ENCODE data around the gene PDE1A.

The PDE1A gene

DNA sequence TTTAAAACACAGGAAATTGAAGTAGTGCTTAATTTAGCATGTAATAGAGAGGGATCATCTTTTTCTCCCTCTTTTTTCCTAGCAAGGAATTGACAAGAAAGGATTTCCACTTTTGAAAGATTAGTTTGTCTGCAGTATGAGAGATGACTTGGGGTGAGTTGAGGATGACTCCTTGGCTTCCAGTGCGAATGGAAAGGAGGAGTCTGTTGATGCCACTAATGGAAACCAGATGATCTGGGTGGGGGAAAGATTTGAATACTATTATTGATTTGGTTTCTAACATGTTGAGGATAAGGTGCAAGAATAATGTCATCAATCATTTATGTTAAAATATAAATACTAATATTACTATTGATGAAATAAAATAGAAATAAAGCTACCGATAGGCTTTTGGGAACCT, 235.8 kb downstream of the PDE1A start:
- no peak for DNase-seq

- no peak for DNase-seq
Measured at GRCh38 chr2:182187130-182187529, 239.7 kb downstream of the PDE1A start.

DNA sequence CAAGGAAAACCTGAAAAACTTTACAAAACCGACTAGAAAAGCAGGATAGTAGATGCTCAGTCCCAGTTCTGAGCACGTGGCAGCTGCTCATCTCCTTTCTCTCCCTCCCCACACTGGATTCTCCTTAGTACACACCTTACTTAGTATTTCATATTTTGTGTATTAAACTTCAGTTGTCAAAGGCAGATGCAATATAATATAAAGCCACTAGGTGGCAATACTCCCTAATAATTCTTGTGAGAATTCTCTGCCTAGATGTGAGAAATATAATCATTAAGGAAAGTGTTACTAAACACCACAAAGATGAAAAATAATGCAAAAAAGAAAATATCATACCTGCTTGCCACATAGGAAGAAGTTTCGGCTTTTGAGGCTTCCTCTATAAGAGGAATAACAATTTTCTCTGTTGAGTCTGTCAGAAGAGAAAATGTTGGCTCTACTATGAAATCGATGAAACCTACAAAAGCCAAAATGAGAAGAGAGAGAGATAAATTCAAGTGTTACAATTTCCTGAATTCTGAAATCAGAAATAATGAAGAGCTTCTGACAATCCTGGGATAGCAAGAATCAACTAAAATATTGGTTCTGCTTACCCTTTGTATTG, 240.6 kb downstream of the PDE1A start:
- DNase-seq, result peak; percentile 17 to 71 (median 64)

DNA sequence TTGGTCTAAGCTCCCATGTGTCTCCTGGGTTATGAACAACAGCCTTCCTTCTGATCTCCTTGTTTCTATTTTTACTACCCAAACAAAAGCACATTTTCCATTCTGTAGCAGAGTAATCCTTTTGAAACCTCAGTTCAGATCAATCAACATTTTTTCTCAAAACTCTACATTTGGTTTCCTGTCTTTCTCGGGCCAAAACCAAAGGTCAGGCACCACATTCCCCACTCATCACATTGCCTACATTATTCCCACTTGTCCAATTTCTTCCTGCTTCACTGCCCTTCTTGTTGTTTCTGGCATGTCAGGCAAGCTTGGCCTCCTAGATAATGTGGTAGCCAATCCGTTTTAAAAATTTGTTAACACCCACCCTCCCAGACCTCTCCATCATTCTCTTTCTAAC, 244.4 kb downstream of the PDE1A start:
- no peak for DNase-seq

DNA sequence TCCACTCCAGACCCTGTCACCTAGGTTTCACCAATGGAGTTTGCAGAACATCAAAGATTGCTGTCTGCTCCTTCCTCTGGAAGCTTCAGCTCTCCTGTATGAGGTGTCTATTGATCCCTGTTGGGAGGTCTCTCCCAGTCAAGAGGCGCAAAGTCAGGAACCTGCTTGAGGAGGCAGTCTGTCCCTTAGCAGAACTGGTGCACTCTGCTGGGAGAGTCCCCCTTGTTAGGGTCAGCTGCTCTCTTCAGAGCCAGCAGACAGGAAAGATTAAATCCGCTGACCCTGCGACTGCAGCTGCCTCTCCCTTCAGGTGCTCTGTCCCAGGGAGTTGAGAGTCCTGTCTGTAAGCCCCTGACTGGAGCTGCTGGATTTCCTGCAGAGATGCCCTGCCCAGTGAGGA, 245.5 kb downstream of the PDE1A start:
- DNase-seq, result no peak

DNA sequence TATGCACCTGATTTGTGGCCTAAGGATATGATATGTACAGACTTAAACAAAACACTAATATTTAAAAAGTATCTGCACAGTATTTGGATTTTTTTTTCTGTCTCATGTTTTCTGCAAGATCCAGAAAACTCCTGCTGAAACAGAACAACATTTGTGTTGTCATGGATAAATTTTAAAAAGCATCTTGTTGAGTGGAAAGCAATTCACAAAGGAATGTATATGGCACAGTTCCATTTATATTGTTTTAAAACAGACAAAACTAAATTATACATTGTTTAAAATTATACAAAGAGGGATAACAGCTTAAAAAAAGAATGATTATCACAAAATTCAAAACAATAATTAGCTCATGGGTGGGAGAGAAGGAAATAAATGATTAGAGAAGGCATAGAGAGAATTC, 247.7 kb downstream of the PDE1A start:
- no peak for DNase-seq

DNA sequence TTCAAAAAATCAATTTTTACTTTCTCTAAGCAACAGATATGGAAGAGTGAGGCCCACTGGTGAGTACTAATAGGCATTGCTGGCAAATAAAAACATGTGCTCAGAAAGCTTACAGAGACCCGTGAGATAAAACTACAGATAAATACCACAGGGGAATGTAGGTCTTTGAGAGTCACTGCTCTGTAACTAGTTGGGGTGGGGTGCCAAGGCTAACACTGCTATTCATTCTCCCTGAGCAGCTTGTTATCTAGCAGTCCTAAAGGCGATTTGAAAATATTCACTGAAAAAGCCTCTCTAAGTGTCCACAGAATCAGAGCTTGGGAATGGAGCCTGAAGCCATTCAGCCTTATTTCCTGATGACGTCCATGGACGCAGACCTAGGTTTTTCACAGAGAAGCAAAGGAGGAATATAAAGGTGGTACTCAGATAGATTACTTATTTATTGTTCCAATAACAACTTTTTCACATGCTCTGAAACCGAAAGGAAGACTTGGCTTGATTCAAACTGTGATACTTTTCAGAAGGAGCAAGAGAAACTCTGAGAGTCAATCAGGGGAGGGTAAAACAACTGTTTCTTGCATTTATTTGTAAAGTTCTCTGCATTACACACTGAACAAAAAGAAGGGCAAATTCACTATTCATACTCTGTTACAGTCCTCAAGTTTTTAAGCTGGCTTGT, 252.8 kb downstream of the PDE1A start:
- no peak for DNase-seq

DNA sequence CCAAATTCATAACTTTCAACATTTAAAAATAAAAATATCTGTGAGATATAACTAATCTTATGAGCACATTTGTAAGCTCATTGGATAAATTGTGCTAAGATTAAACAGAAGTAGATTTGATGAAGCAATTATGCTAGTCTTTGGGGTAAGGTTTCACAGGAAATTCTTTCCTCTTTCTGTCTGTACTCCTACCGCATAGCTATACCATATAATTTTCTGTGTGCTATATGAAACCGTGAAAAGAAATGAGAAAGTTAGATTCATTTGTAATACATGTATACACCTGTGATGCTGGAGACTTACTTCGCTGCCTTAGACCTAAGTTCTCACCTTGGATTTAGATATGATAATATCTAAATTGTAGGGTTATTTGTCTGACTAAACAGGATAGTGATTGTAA, 256.5 kb downstream of the PDE1A start:
- DNase-seq, result no peak

DNA sequence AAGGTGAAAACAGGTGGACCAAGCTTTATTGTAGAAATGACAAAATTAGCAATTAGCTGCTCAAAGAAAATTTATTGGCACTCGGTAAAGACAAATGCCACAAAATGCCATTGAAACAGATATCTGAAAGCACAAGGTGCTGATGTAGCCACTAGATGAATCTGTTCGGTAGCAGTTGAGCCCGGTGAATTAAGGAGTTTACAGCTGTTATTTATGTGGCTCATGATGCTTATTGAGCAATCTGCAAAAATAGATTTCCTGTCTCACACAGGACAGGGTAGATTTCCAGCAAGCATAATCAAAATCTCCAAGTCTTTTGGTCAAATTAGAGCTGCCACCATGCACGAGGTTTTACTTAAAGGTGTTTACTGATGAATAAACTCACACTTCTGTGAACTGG, 259.0 kb downstream of the PDE1A start:
- no peak for DNase-seq

DNA sequence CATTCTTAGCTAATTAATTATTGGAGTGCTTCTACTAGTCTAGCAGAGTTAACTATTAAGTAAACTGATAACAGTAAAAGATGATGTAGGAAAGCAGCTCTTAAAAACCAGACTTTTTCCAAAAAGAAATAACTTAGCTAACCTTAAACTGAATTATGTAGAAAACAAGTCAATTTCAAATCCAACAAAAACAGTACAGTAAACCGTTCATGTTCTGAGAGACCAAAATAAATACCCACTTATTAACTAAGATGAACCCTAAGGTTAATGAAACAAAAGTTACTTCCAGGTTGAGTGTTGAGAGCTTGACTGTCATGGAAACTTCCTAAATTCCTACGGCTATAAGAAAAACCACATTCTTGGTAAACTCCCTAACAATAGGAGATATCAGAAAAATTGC, 260.0 kb downstream of the PDE1A start:
- no peak for DNase-seq

DNA sequence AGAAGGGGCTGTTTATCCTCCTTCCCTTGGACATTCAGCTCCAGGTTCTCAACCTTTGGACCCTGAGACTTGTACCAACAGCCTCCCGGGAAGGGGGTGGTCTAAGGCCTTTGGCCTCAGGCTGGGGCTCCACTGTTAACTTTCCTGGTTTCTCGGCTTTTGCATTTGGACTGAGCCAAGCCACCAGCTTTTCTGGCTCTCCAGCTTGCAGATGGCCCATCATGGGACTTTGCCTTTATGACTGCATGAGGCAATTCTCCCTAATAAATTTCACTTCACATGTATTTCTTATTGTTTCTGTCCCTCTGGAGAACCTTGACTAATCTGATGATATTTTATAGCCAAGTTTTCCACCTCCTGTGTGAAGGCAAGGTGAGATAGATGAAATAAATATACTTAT, 260.4 kb downstream of the PDE1A start:
- no peak for DNase-seq

DNA sequence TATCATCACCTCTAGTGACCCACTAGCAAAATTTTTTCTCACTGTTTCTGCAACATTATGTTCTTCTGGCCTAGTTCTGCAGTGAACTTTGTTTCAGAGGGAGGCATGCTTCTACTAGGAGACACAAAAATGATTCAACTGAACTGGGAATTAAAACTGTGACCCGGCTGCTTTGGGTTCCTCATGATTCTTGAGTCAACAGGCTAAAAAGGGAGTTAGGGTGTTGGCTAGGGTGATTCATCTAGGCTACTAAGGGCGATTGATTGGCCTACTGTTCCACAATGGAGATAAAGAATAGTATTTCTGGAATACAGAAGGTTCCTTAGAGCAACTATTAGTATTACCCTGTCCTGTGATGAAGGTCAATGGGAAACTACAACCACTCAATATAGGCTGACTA, 261.6 kb downstream of the PDE1A start:
- no peak for DNase-seq

GRCh38 chr2:182164686-182165085, 262.1 kb downstream of the PDE1A start:
- no peak for DNase-seq

GRCh38 chr2:182163878-182164277, 263.0 kb downstream of the PDE1A start:
- DNase-seq, result no peak

DNA sequence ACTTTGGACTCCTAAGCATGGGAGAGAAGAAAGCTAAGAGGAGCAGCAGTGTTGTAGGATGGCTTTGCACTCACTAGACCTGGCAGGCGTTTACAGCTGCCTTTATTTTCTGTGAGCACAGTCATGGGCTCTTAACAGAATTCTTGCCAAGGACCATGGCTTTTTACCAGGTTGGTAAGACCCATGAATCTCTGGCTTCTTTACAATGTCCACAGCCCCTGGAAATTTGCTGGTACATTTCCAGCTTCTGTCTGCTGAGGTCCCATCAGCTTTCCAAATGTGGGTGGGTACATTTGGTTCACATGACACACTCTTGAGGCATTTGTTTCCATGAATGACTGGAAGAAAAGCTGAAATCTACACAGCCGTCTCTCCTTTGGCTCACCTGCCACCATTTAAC, 278.5 kb downstream of the PDE1A start:
- no peak for DNase-seq

DNA sequence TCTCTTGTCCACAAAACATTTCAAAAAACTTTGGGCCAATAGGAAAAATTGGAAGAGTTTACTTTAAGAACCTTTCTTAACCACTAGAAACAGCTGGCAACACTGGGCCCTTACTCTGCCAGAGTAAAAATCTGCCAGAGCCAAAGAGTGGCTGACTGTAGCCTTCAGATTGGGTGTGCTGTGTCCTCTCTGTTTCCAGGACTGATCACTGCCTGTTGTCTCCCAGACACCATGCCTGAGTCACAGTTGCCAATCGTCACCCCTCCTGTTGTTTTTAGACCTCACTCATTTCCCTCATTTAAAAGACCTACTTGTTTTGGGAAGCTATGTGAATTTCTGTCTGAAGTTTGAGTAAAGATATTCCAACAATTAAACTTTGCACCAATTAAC, 282.1 kb downstream of the PDE1A start:
- DNase-seq, result no peak

- no peak for DNase-seq
Measured at GRCh38 chr2:182144041-182144775, 282.6 kb downstream of the PDE1A start.

GRCh38 chr2:182142062-182142461, 284.8 kb downstream of the PDE1A start:
- no peak for DNase-seq

DNA sequence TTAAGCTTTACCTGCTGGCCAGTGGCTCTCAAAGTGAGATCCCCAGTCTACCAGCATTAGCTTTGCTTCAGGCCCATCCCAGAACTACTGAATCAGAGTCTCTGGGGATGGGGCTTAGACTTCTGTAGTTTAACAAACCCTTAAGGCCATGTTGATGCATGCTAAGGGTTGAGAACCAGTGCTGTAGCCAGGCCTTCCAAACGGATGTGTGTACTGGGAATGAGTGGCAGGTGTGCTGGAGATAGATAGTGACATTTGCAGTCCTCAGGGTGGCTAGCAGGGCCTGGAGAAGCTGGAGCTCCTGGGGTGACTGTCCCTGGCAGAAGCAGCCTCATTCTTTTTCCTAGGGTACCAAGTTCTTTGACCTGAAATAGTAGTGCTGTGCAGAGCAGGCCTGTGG, 292.6 kb downstream of the PDE1A start:
- DNase-seq, result no peak

DNA sequence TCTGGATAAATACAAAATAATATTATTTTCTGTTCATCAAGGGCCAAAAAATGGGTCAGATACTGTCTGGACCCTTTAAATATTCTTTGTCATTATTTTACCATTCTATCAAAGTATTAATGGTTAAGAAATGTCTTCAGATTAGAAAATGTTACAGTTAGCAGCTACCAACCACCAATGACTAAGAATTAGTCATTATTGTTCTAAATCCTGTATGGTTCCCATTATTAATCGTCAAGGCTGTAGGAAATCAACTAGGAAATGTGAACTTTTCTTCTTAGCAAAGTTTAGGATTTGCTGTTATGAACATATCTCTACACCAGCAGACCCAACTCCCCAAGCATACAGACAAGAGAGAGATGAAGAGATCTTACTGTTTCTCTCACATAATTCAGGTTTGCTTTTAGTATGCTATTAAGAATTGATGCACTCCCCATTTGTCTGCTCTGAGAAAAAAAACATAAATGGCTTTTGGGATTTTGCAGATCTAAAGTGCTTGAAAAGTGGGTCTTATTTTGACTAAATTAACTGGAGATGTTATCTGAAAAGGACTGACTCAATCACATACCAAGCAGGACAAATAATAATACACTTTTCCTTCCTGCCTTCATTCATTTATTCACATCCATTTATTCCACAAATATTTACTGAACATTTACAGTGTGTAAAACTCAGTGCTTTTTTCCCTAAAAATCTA, 293.5 kb downstream of the PDE1A start:
- no peak for DNase-seq

DNA sequence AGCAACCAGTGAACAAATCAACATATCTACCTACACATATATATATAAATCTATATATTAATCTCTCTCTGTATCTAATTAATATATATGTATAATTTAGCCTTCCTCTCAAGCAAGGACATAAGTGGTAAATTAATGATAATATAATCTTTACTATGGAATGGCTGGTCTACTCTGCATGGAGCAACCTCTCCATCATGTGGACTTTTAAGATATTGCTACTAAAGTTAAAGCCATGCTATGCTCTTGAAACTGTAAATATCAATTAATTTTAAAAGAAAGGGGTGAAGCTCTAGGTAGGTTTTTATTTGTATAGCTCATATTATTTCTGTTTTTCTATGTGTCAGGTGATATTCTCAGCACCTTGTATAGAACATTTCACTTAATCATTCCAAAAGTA, 294.2 kb downstream of the PDE1A start:
- DNase-seq, result no peak

- no peak for DNase-seq
Measured at GRCh38 chr2:182128821-182129707, 297.8 kb downstream of the PDE1A start.

DNA sequence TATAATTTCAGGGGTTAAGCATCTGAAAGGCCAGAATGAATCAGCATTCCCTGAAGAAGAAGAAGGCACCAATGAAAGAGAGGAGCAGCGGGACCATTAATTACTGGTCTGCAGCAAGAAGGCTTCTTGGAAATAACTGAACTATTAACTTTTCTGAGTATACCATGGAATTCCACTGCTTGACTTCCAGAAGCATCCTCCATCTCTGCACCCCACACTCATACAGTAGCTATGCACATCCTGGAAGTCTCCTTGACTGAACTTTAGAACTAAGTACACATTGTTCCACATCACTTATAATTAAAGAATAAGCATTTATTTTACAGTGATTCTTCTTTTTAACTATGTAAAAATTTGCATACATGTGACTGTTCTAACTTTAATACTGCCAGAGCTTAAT, 309.6 kb downstream of the PDE1A start:
- no peak for DNase-seq
